Hindlimb muscle (tissue), 1 donor: Measurements from ENCODE around the gene MFSD11. TPM values are rescaled to one million over a fixed set of nuclear protein-coding genes. Genes with fewer than 3 reads are reported as not detected.
"Not testable (repeated sequence)": the region's sequence is repeated elsewhere in the genome, so short reads cannot be mapped to it uniquely, and the experiment has no call there.

ENCODE experiments used
- DNase-seq: peaks from one replicate; pipeline ENCODE4 v3.0.0-alpha.2; 2013
- polyA plus RNA-seq: library from polyadenylated mRNA; unstranded; fragments of 120-200 nt; gene quantifications from one replicate; pipeline ENCODE4 v1.2.1, GENCODE V29; 2013; ENCODE audit not compliant: insufficient read length

Gene MFSD11
- polyA plus RNA-seq, 1 donor: 41.4 TPM

GRCh38 chr17:76748657-76749056 is 10.7 kb downstream of the MFSD11 start:
- no peak for DNase-seq

GRCh38 chr17:76751416-76751993 is 13.6 kb downstream of the MFSD11 start:
- DNase-seq: no peak

GRCh38 chr17:76752006-76752405 is 14.1 kb downstream of the MFSD11 start:
- DNase-seq: no peak

GRCh38 chr17:76753061-76753961 is 15.4 kb downstream of the MFSD11 start:
- no peak for DNase-seq

- no peak for DNase-seq
Measured at GRCh38 chr17:76755285-76755684, 17.4 kb downstream of the MFSD11 start.

DNA sequence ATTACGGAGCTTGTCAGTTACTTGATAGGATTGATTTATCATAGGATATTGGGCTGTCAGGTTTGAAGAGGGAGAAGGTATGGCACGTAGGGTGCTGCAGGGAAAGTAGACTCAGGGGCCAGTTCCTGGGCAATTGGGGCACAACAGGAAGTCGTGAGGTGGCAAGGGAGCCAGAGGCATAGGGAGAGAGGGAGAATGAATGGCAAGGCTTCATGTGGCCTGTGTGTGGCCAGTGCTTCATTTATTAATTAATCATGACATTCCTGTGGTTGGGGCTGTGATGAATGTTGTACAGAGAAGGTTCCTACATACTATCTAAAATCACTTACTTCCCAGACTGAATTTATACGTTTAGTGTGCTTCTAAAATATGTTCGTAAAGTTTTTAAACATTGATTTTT is 19.3 kb downstream of the MFSD11 start:
- DNase-seq: no peak

- DNase-seq: no peak
Measured at GRCh38 chr17:76758570-76758969, 20.7 kb downstream of the MFSD11 start.

DNA sequence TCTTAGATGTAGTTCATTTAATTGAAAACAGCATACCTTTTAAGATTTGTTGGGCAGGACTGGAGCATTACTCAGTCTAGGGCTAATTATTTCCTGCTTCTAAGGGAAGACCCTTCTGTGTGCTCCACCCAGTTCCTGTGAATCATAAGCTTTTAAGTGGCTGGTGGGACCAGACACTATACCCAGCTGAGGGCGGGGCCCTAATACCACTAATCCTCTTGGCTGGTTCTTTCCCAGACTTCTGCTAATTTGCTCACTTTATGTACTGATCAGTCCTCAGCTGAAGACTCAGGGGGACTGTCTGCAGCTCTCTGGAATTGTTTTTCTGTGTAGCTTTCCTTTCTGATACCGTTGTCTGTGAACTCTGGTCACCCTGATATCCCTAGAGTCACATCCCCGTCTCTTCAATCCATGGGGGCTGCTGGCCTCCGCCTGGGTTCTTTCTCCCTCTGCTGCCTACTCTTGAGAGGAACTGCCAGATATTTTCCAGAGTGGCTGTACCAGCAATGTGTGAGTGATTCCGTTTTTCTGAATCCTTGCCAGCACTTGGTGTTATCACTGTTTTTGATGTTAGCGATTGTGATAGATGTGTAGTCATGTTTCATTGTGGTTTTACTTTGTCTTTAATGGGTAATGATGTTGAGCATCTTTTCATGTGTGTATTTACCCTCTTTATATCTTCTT is 35.1 kb downstream of the MFSD11 start:
- DNase-seq: no peak

DNA sequence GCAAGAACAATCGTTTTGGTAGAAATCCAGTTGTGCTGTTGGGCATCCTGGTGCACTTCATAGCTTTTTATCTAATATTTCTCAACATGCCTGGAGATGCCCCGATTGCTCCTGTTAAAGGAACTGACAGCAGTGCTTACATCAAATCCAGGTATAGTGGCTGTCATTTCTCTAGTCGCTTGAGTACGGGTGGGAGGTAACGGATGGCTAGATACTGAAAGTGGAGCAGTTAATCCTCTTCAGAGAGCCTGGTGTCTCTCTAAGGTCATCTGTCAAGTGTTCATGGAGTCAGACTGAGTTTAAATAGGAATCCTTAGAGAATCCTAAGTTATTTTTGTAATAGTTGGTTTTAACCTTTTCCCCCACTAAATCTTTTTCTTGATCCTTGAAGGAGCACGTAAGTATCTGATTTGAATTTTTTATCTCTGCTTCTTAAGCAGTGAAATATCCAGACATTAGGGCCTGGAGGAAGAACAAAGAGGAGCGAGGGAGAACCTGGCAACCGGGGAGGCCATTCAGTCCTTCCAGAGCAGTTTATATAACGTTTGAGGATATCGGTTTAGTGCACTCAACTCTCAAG is 37.2 kb downstream of the MFSD11 start:
- no peak for DNase-seq

DNA sequence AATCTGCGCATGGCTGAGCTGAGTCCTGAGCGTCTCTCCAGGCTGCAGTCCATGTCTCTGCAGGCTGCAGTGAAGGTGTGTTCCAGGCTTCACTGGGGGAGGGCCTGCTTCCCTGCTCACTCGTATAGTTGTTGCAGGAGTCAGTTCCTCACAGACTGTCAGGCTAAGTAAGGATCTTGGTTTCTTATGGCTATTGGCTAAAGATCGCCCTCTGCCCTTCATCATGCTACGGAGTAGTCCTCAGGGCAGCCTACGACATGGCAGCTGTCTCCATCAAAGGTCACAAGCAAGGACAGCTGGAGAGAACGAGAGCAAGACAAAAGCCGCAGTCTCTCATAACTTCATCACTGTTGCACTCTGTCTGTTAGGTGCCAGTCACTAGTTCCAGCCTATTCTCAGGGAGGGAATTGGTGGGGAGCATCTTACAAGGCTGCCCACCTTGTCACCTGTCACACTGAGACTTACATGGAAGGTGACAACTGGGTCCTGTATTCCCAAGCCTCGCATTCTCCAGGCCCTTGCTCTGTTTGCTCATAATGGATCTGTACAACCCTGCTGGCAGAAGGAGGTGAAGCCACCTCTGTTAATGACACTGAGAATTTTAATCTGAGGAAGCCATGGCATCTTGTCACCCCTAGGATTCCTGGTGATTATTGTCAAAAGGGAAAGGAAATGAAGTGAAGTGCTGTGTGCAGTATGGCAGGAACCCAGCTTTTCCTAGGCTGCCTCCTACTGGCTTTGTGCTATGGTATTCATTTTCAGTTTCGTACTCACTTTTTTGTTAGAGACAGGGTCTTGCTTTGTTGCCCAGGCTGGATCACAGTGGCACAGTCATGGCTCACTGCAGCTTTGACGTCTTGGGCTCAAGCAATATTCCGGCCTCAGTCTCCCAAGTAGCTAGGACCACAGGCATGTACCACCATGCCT is 43.4 kb downstream of the MFSD11 start:
- DNase-seq: no peak

DNA sequence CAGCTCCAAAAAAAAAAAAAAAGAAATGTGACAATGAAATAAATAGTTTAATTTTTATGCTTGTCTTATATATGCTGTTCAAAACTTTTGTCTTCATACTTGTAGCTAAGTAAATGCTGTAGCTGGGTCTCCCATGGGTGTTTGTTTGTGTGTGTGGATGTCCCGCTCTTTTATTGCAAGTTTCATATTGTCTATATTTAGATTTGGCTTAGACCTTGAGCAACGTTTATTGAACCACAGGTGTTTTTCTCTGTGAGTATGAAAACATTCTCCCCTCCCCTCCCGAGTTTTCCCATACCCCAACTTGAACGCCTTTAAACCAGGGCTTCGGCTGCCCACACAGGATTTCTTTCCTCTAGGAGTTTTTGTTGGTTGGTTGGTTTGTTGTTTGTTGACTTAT is 45.2 kb downstream of the MFSD11 start:
- DNase-seq: no peak

DNA sequence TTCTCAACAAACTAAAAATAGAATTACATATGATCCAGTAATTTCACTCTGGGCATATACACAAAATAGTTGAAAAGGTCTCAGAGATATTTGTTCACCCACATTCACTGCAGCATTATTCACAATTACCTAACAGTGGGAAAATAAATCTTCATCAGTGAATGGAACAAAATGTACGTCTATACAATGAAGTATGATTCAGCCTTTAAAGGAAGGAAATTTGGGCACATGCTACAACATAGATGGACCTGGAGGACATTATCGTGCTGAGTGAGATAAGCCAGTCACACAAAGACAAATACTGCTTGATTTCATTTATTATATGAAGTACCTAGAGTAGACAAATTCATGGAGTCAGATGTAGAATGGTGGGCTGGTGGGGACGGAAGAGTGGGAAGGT is 47.0 kb downstream of the MFSD11 start:
- no peak for DNase-seq

- not testable (repeated sequence) for DNase-seq
Measured at GRCh38 chr17:76787866-76788265, 49.9 kb downstream of the MFSD11 start.

DNA sequence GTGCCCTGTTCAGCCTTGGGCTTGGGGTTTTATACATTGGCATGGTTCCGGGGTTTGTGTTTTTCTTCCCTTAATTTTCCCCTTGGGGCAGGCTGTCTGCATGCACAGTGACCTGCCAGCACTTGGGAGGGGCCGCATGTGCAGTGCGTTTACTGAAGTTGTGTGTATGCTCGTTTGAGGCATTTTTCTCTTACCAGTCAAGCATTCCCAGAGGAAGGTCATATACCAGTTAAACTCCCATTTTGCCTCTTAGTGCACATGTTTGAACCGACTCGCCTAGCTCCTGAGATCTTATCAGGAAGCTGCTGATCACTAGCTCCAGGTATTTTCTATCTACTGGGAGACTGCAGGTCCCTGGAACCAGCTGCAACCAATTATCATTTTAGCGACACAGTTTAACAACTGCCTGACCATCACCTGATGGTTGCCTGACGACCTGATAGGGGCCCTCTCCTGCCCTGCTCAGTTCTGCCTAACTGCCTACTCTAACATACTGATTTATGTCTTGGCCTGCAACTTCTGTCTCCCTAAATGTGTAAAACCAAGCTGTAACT is 51.4 kb downstream of the MFSD11 start:
- DNase-seq: no peak

- no peak for DNase-seq
Measured at GRCh38 chr17:76791053-76791980, 53.4 kb downstream of the MFSD11 start.

- no peak for DNase-seq
Measured at GRCh38 chr17:76792348-76792747, 54.4 kb downstream of the MFSD11 start.

DNA sequence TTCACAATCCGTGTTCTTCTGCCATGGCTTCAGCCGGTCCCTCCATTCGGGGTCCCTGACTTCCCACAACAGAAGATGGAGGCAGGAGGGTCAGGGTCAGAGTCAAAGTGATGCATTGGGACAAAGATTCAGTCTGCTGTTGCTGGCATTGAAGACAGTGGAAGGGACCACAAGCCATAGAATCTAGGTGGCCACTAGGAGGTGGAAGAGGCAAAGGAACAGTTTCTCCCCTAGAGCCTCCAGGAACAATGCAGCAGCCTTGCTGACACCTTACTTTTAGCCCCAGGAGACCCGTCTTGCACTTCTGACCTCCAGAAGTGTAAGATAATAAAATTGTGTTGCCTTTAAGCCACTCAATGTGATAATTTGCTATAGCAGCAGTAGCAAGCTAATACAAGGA is 55.9 kb downstream of the MFSD11 start:
- no peak for DNase-seq

DNA sequence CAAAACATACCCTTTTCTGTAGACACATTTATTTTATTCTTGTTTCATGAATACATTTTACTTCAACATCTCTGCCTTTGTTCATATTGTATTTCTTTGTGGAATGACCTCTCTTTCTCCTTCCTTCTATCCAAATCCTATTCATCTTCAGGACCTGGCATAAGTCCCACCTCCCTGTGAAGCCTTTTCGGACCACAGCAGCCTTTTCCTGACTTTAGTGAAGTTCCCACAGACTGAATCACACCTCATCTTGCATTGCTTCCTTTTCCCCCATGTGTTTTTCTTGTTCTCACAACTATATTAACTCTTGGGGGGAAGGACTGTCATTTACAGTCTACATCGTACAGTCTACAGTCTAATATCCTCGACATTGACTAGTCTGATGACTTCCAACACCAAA is 58.2 kb downstream of the MFSD11 start:
- no peak for DNase-seq

GRCh38 chr17:76797241-76797840 is 59.4 kb downstream of the MFSD11 start:
- no peak for DNase-seq

GRCh38 chr17:76801706-76802105 is 63.8 kb downstream of the MFSD11 start:
- DNase-seq: no peak
